HG03025 (cell line): Measurements from ENCODE around the gene GAS2L3.

ENCODE experiments used
- ATAC-seq: cut with Tn5 transposase; IDR thresholded peaks from one replicate; pipeline ENCODE4 v1.9.1; 2021; ENCODE audit warnings: mild to moderate bottlenecking, moderate library complexity; ENCODE audit not compliant: unreplicated experiment, low FRiP score

The GAS2L3 gene

DNA sequence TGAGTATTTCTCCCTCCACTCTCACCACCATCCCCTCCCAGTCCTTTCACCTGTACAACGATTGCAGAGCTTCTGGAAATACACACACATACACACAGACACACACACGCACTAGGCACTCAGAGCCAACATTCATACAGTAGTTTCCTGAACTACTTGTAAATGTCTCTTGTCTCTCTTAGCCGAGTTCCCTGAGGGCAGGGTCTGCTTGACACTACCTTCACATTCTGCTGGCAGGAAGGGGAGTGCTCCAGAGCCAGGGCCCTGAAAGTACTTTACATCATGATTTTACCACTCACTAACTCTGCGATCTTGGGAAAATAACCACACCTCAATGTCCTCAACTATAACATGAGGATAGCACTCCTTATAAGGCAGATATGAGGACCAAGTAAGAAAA, 82.7 kb downstream of the GAS2L3 start:
- ATAC-seq, result no peak

DNA sequence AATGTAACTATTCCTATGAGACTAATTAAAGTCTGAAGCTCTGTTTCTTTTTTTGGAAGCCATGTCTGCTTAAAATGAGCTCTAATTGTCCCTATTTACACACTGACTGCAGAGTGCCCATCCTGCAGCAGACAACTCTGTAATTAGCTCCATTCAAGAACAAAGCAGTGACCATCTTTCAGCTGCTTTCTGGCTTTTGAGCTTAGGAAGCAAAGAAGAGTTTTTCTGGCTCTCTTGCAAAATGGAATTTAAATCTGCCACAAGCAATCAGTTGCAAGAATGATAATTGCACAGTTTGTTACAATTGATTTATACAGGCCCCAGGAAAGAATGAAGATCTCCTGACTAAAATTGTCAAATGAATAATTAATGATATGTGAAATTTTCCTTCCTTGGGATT, 83.4 kb downstream of the GAS2L3 start:
- no peak for ATAC-seq

DNA sequence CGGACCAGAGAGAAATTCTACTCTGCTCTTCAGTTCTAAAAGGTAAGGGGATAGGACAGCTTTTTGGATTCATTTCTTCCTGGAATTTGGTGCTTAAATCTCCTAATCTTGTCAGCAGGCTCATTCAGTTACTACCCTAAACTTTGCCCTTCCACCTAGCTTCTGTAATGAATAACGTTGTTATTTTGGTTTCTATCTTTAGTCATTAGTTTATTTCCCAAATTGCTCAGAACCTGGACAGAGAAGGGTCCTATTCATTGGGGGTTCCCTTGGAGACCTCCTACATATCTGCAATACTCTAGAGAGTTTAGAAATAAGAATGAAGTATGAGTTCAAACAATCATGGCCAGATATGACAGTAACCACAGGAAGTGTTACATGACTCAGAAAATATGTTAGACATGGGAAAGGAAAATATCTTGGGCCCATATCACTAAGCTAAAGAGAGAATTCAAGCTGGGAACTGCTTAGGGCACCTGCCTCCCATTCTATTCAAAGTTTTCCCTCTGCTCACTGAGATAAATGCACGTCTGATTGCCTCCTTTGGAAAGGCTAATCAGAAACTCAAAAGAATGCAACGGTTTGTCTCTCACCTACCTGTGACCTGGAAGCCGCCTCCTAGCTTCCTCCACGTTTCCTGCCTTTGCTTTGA, 87.9 kb downstream of the GAS2L3 start:
- ATAC-seq, result no peak

GRCh38 chr12:100666588-100666987, 93.1 kb downstream of the GAS2L3 start:
- no peak for ATAC-seq

DNA sequence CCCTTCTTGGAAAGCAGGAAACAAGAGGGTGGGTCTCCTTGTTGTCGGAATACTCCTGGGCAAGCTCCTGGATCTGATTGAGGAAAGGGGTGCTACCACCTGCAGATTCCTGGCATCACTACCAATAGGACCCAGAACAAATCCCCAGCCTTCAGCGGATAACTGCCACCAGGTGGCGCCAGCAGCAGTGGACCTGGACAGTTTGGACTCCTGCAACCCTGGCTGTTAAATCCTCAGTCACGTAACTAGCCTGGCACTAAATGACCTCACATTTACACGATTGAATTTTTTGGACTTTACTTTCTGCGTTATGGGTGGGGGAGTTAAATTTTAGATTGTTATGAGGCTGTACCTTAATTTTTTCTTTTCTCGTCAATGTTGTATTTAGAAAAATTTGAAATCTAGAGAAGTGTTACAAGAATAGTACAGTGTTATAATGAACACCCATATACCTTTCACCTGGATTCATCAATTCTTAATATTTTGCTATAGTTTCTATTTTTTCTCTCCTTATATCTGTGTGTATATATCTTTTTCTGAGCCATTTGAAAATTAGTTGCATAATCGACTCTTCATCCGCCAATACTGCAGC, 95.6 kb downstream of the GAS2L3 start:
- ATAC-seq, result peak; percentile 61

GRCh38 chr12:100669922-100670321, 96.4 kb downstream of the GAS2L3 start:
- ATAC-seq, result no peak

DNA sequence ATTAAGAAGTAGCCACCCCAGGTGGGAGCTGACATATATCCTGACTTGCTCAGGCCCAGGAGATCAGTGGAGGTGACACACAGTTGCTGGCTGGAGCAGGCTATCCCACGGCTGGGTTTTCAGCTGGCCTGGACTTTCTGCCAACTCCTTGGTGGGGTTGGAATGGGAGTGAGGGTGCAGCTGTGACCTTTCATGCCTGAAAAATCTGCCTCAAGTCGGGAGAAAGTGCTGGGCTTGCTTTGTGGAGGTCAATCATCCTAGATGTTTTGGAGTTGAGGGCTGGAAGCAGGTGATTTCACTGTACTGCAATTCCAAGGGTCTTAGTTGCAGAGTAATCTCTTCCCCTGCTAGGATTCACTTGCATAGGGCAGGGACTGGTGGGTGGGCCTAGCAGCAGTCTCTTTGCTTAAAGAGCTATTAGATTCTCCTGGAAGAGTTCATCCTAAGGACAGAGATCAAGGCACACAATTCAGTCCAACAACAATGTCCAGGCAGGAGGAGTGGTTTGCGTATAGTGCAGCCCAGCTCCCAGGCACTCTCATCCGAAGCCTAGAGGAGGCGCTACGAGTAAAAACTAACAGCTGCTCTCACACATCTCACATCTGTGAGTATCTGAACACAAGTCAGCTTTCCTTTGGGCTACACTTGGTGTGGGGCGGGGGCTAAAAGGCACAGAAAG, 98.1 kb downstream of the GAS2L3 start:
- ATAC-seq, result peak; percentile 10

- peak; percentile 74 for ATAC-seq
These were observed 98.7 kb downstream of the GAS2L3 start for GRCh38 chr12:100672075-100672592.

DNA sequence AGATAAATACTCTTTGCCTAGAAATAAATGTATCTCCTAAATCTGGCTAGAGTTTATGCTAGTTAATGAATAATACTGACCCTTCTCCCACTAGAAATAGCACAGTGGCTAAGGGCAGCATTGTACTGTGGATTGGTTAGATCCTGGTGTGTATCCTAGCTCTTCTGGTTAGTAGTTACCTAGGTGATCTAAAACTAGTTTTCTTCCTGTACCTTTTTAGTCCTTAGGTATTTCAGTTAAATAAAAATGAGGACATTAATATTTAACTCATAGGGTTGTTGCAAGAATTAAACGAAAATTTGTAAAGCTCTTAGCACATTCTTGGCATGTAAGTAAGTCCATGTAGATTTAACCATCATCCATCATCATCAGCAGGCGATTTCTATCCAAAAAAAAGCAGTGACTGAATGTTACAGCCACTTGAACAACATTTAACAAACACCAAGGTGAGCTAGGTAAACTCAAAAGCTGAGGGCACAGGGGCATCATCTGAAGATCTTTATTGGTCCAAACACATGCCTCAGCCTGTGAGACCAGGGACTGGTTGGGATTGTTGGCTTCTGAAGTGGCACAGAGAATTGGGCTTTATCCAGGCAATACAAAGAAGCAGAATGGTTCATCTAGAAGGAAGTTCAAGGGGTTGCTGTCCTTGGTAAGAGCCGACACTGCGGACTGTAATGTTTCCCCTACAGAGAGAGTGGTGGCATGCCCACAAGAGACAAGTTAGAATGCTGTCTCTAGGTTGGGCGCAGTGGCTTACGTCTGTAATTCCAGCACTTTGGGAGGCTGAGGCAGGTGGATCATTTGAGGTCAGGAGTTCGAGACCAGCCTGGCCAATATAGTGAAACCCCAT, 100.8 kb downstream of the GAS2L3 start:
- ATAC-seq, result no peak
